ENCODE measurements around the gene HNRNPA2B1. TPM values are rescaled to one million over a fixed set of nuclear protein-coding genes. Genes with fewer than 3 reads are reported as not detected.

The HNRNPA2B1 gene
- total RNA-seq, result 100 to 1,000 TPM; 185 to 189 TPM

- Histone ChIP-seq H3K4me3 (peak within 1 kb of the TSS; percentile 93 to 99), H3K27ac (peak within 1 kb of the TSS; percentile 100), H3K9me3 (no peaks in the 10 kb centered on the region), H3K4me1 (replicated peaks) (peaks cover 16% of the 10 kb centered on the region), H3K27me3 (replicated peaks; ENCODE audit: insufficient read depth) (no peaks in the 10 kb centered on the region), H3K36me3 (no peaks in the 10 kb centered on the region)
- intact Hi-C loops (cut with DNase I), result loop anchor here (5.0 kb wide), 2 partner anchors 952 to 967 kb away; partner anchors contain the start of genes HOXA3 and HOXA9
- under 1% methylated on average over 71 of the region's 71 CpGs for WGBS
- TF ChIP-seq POLR2AphosphoS5 (IDR thresholded peaks at IDR 0.05) (peak; percentile 98), POLR2A (IDR thresholded peaks at IDR 0.05) (peak; percentile 100), CTCF (IDR thresholded peaks at IDR 0.05) (peak; percentile 24 to 58 (median 36))
- peak; percentile 97 for DNase-seq (ENCODE audit: low spot score)
These were observed at the start of gene HNRNPA2B1 for GRCh38 chr7:26200444-26201246. Gene HNRNPA2B1 (minus strand): TSS chr7:26200746. CDS start chr7:26200577, 169 bp downstream.

- Histone ChIP-seq H3K36me3 (no peaks in the 10 kb centered on the region), H3K9me3 (no peaks in the 10 kb centered on the region), H3K4me3 (no peak overlapping the region), H3K27ac (no peak overlapping the region), H3K4me1 (replicated peaks) (no peaks in the 10 kb centered on the region), H3K27me3 (replicated peaks; ENCODE audit: insufficient read depth) (no peaks in the 10 kb centered on the region)
- no peak for DNase-seq (ENCODE audit: low spot score)
- intact Hi-C loops (cut with DNase I), result no loop called here
- 83% methylated on average over 12 of the region's 12 CpGs for WGBS
- TF ChIP-seq POLR2A (IDR thresholded peaks at IDR 0.05) (no peak), POLR2AphosphoS5 (IDR thresholded peaks at IDR 0.05) (no peak), CTCF (IDR thresholded peaks at IDR 0.05) (no peak)
These were observed 49.7 kb upstream of the HNRNPA2B1 start for GRCh38 chr7:26250239-26250638.

GRCh38 chr7:26245150-26245549 is 44.6 kb upstream of the HNRNPA2B1 start:
- Histone ChIP-seq H3K4me3 (no peak overlapping the region), H3K27me3 (replicated peaks; ENCODE audit: insufficient read depth) (no peaks in the 10 kb centered on the region), H3K4me1 (replicated peaks) (no peaks in the 10 kb centered on the region), H3K36me3 (no peaks in the 10 kb centered on the region), H3K9me3 (no peaks in the 10 kb centered on the region), H3K27ac (no peak overlapping the region)
- intact Hi-C loops (cut with DNase I), result no loop called here
- TF ChIP-seq POLR2A (IDR thresholded peaks at IDR 0.05) (no peak), POLR2AphosphoS5 (IDR thresholded peaks at IDR 0.05) (no peak), CTCF (IDR thresholded peaks at IDR 0.05) (no peak)
- DNase-seq (ENCODE audit: low spot score), result no peak
- 94% methylated on average over 13 of the region's 13 CpGs for WGBS

- 55% methylated on average over 3 of the region's 3 CpGs for WGBS
These were observed 37.5 kb upstream of the HNRNPA2B1 start for GRCh38 chr7:26238032-26238431.

More at GRCh38 chr7:26238032-26238431, 37.5 kb upstream of the HNRNPA2B1 start:
- DNase-seq (ENCODE audit: low spot score), result no peak
- TF ChIP-seq POLR2AphosphoS5 (IDR thresholded peaks at IDR 0.05) (no peak), POLR2A (IDR thresholded peaks at IDR 0.05) (no peak), CTCF (IDR thresholded peaks at IDR 0.05) (no peak)
- no peaks in the 10 kb centered on the region for H3K36me3 ChIP-seq
- H3K9me3 ChIP-seq, result no peaks in the 10 kb centered on the region
- no peaks in the 10 kb centered on the region for H3K4me1 ChIP-seq (replicated peaks)
- intact Hi-C loops (cut with DNase I), result no loop called here
- H3K4me3 ChIP-seq, result no peak overlapping the region
- H3K27me3 ChIP-seq (replicated peaks; ENCODE audit: insufficient read depth), result no peaks in the 10 kb centered on the region
- H3K27ac ChIP-seq, result no peak overlapping the region

All from prostate gland (tissue), 2 donors.